IMR-90 (cell line): ENCODE measurements around the gene INTS15. TPM values are rescaled to one million over a fixed set of nuclear protein-coding genes. Genes with fewer than 3 reads are reported as not detected.

Experiments
- ATAC-seq: fragments of 200-7000 bp; cut with Tn5 transposase; 2 replicates; pipeline ENCODE4 v1.9.1; 2020; ENCODE audit warnings: low read depth, mild to moderate bottlenecking, moderate library complexity
- BruUV-seq: library from RNA; stranded (reverse); fragments of 400-500 nt; replicated peaks from 2 replicates; lab custom pipeline; 2021; lab: Mats Ljungman, UMichigan
- CTCF ChIA-PET: fragments of 300-600 bp; formaldehyde crosslinking; extraction: SDS; loops from one replicate; lab custom pipeline; 2021; ENCODE audit warnings: antibody characterized with exemption; lab: Yijun Ruan, JAX
- POLR2A ChIA-PET: fragments of 300-600 bp; sonication (Branson Sonifier 250); formaldehyde crosslinking; loops from one replicate; lab custom pipeline; 2022; ENCODE audit warnings: antibody characterized with exemption; ENCODE audit not compliant: unreplicated experiment; lab: Charles Lee
- DNase-seq: peaks from one replicate; pipeline ENCODE4 v3.0.0; 2013
- H2AFZ ChIP-seq: replicated peaks from 2 replicates; pipeline ENCODE3; 2013; ENCODE audit warnings: low read length, mild to moderate bottlenecking; ENCODE audit not compliant: poor library complexity
- H2AK5ac ChIP-seq: 2 replicates; pipeline ENCODE4 v1.6.1; 2013; ENCODE audit warnings: low read depth, low read length, inconsistent platforms
- H2AK9ac ChIP-seq: replicated peaks from 2 replicates; pipeline ENCODE3; 2013; ENCODE audit warnings: mild to moderate bottlenecking, low read depth, low read length, moderate library complexity; ENCODE audit not compliant: poor library complexity
- H2BK120ac ChIP-seq: 2 replicates; pipeline ENCODE4 v1.6.1; 2013; ENCODE audit warnings: low read depth, low read length, inconsistent platforms
- H2BK15ac ChIP-seq: 3 replicates; pipeline ENCODE4 v1.6.1; 2013; ENCODE audit warnings: low read depth, low read length, inconsistent platforms
- H2BK20ac ChIP-seq: 2 replicates; pipeline ENCODE4 v1.6.1; 2013; ENCODE audit warnings: low read depth, mild to moderate bottlenecking, inconsistent platforms, low read length, moderate library complexity
- H2BK5ac ChIP-seq: 2 replicates; pipeline ENCODE4 v1.6.1; 2013; ENCODE audit warnings: mild to moderate bottlenecking, low read depth, low read length, inconsistent platforms; ENCODE audit not compliant: poor library complexity, severe bottlenecking
- H3K14ac ChIP-seq: replicated peaks from 2 replicates; pipeline ENCODE4 v1.6.1; 2013; ENCODE audit warnings: low read depth, low read length, inconsistent platforms
- H3K18ac ChIP-seq: 2 replicates; pipeline ENCODE4 v1.6.1; 2013; ENCODE audit warnings: low read depth, low read length, control low read depth
- H3K23ac ChIP-seq: 2 replicates; pipeline ENCODE4 v1.6.1; 2013; ENCODE audit warnings: low read depth, low read length, inconsistent platforms
- H3K27ac ChIP-seq: 2 replicates; pipeline ENCODE4 v1.5.1; 2013; ENCODE audit warnings: mild to moderate bottlenecking, control low read depth, low read length; ENCODE audit not compliant: insufficient read depth
- H3K27me3 ChIP-seq: 2 replicates; pipeline ENCODE4 v1.6.1; 2013; ENCODE audit warnings: low read length; ENCODE audit not compliant: control insufficient read depth, insufficient read depth
- H3K36me3 ChIP-seq: 2 replicates; pipeline ENCODE4 v1.6.1; 2013; ENCODE audit warnings: low read length, mixed read lengths; ENCODE audit not compliant: control insufficient read depth, insufficient read depth
- H3K4ac ChIP-seq: 2 replicates; pipeline ENCODE4 v1.6.1; 2013; ENCODE audit warnings: low read depth, low read length, inconsistent platforms
- H3K4me1 ChIP-seq: 2 replicates; pipeline ENCODE4 v1.6.1; 2013; ENCODE audit warnings: low read length, mixed read lengths; ENCODE audit not compliant: control insufficient read depth, insufficient read depth
- H3K4me2 ChIP-seq: 2 replicates; pipeline ENCODE4 v1.6.1; 2013; ENCODE audit warnings: low read depth, mild to moderate bottlenecking, control low read depth, low read length, moderate library complexity
- H3K4me3 ChIP-seq: 2 replicates; pipeline ENCODE4 v1.5.1; 2013; ENCODE audit warnings: low read depth, mild to moderate bottlenecking, control low read depth, low read length, moderate library complexity; ENCODE audit not compliant: insufficient read depth
- H3K56ac ChIP-seq: 2 replicates; pipeline ENCODE4 v1.6.1; 2013; ENCODE audit warnings: low read length, inconsistent platforms; ENCODE audit not compliant: insufficient read depth; ENCODE audit errors: extremely low read depth
- H3K79me1 ChIP-seq, 2 experiments: 2 replicates each; pipeline ENCODE4 v1.6.1; 2013; ENCODE audit warnings: low read length in 2 of 2, inconsistent platforms in 1 of 2, low read depth in 1 of 2
- H3K9ac ChIP-seq: 2 replicates; pipeline ENCODE4 v1.6.1; 2013; ENCODE audit warnings: low read depth, low read length, control low read depth
- H3K9me1 ChIP-seq: 2 replicates; pipeline ENCODE4 v1.6.1; 2013; ENCODE audit warnings: low read length, inconsistent platforms; ENCODE audit not compliant: insufficient read depth
- H3K9me3 ChIP-seq: 2 replicates; pipeline ENCODE4 v1.6.1; 2013; ENCODE audit warnings: low read length; ENCODE audit not compliant: control insufficient read depth, insufficient read depth
- H4K20me1 ChIP-seq: 2 replicates; pipeline ENCODE4 v1.6.1; 2013; ENCODE audit warnings: low read length, inconsistent platforms; ENCODE audit not compliant: insufficient read depth
- H4K5ac ChIP-seq: 2 replicates; pipeline ENCODE4 v1.6.1; 2013; ENCODE audit warnings: mild to moderate bottlenecking, low read depth, low read length, control low read depth
- H4K8ac ChIP-seq, 2 experiments: 2 replicates each; pipeline ENCODE4 v1.6.1; 2013; ENCODE audit warnings: low read depth in 2 of 2, low read length in 2 of 2, control low read depth in 1 of 2, inconsistent platforms in 1 of 2
- H4K91ac ChIP-seq: 2 replicates; pipeline ENCODE4 v1.6.1; 2013; ENCODE audit warnings: low read depth, low read length, inconsistent platforms; ENCODE audit not compliant: insufficient read depth
- BHLHE40 ChIP-seq: fragments of 150-350 bp; IDR thresholded peaks from 2 replicates; pipeline ENCODE4 v1.6.1; 2016; ENCODE audit warnings: mild to moderate bottlenecking, low read depth, low read length
- CEBPB ChIP-seq: IDR thresholded peaks from 2 replicates; pipeline ENCODE4 v1.6.1; 2012; ENCODE audit warnings: low read depth, low read length, improper control_type of control experiment
- CHD1 ChIP-seq: IDR thresholded peaks from 2 replicates; pipeline ENCODE4 v1.6.1; 2012; ENCODE audit warnings: low read depth, low read length, improper control_type of control experiment
- CTCF ChIP-seq: conservative IDR thresholded peaks from 2 replicates; pipeline ENCODE4 v1.5.1; 2012; ENCODE audit warnings: mild to moderate bottlenecking, low read depth, low read length, improper control_type of control experiment
- ELK1 ChIP-seq: fragments of 150-350 bp; IDR thresholded peaks from 2 replicates; pipeline ENCODE4 v1.6.1; 2016; ENCODE audit warnings: low read depth, mild to moderate bottlenecking, low read length, moderate library complexity, borderline replicate concordance
- FOS ChIP-seq: fragments of 150-350 bp; IDR thresholded peaks from 2 replicates; pipeline ENCODE4 v1.6.1; 2016; ENCODE audit warnings: low read depth, low read length
- MAFK ChIP-seq: IDR thresholded peaks from 2 replicates; pipeline ENCODE4 v1.6.1; 2012; ENCODE audit warnings: low read depth, low read length, improper control_type of control experiment
- MAZ ChIP-seq: IDR thresholded peaks from 2 replicates; pipeline ENCODE4 v1.6.1; 2012; ENCODE audit warnings: low read depth, mild to moderate bottlenecking, low read length, improper control_type of control experiment, moderate library complexity, borderline replicate concordance
- MXI1 ChIP-seq: IDR thresholded peaks from 2 replicates; pipeline ENCODE4 v1.6.1; 2012; ENCODE audit warnings: low read depth, mild to moderate bottlenecking, low read length, moderate library complexity, borderline replicate concordance
- NFE2L2 ChIP-seq: fragments of 150-350 bp; IDR thresholded peaks from 2 replicates; pipeline ENCODE4 v1.6.1; 2016; ENCODE audit warnings: low read depth, mild to moderate bottlenecking, low read length
- POLR2A ChIP-seq: IDR thresholded peaks from 2 replicates; pipeline ENCODE4 v1.6.1; 2012; ENCODE audit warnings: mild to moderate bottlenecking, low read depth, low read length
- RAD21 ChIP-seq: IDR thresholded peaks from 2 replicates; pipeline ENCODE4 v1.6.1; 2012; ENCODE audit warnings: low read length, improper control_type of control experiment
- RCOR1 ChIP-seq: IDR thresholded peaks from 2 replicates; pipeline ENCODE4 v1.6.1; 2012; ENCODE audit warnings: mild to moderate bottlenecking, low read length, improper control_type of control experiment; ENCODE audit not compliant: insufficient replicate concordance
- USF2 ChIP-seq: fragments of 150-350 bp; IDR thresholded peaks from 2 replicates; pipeline ENCODE4 v1.6.1; 2017; ENCODE audit warnings: mild to moderate bottlenecking, antibody characterized with exemption, low read length, low read depth
- WGBS, 2 experiments: methylation state at CpG; one replicate each; pipeline versions ENCODE4 v1.1.5 to v1.1.7; 2013; ENCODE audit warnings: missing lambda C conversion rate in 2 of 2; ENCODE audit not compliant: insufficient read length in 1 of 2; ENCODE audit errors: extremely low coverage in 2 of 2; 5-methylcytosine and 5-hydroxymethylcytosine counted together
- dilution Hi-C: fragments of 300-500 bp; cut with HindIII; formaldehyde crosslinking; loops from one replicate; pipeline ENCODE4 v1.14.3; 2018; ENCODE audit warnings: low sequenced_read_pairs; ENCODE audit not compliant: unreplicated experiment
- in situ Hi-C: fragments of 300-500 bp; cut with MboI; formaldehyde crosslinking; loops from 3 replicates; pipeline ENCODE4 v1.14.3; 2019; ENCODE audit warnings: low sequenced_read_pairs, inconsistent platforms, mixed read lengths
- intact Hi-C: fragments of 100-400 bp; cut with micrococcal nuclease; formaldehyde crosslinking; loops from 2 replicates; pipeline ENCODE4 v1.10.0; 2022
- polyA plus RNA-seq, 3 experiments: library from polyadenylated mRNA; depleted of rRNA; stranded (reverse); fragments of >200 nt; gene quantifications; 2 replicates each; pipeline ENCODE4 v1.2.3, GENCODE V29; 2012; ENCODE audit warnings: low replicate concordance in 1 of 3
- total RNA-seq: library from RNA; depleted of rRNA; stranded (reverse); fragments of >200 nt; gene quantifications from 2 replicates; pipeline ENCODE4 v1.2.3, GENCODE V29; 2012

The INTS15 gene
- total and polyA plus RNA-seq, 2 of the 4 experiments (the other 2 are of a cell fraction): 7.0 to 20.8 TPM

- no TSS peak for BruUV-seq
- Histone ChIP-seq H3K4me2 (no peak overlapping the region), H3K4ac (no peak overlapping the region), H3K9me3 (no peaks in the 10 kb centered on the region), H3K4me3 (no peak overlapping the region), H4K20me1 (0 out of 2 replicates have a peak, but pooled peaks cover 7% of the 10 kb centered on the region), H2AFZ (no peak overlapping the region), H3K23ac (no peak overlapping the region), H4K91ac (no peak overlapping the region), H3K27me3 (no peaks in the 10 kb centered on the region), H3K18ac (no peak overlapping the region), H3K14ac (no peak overlapping the region), H3K4me1 (peaks cover 7% of the 10 kb centered on the region), H2BK5ac (no peak overlapping the region), H3K9ac (no peak overlapping the region), H2AK5ac (no peak overlapping the region), H2BK20ac (no peak overlapping the region), H2BK15ac (no peak overlapping the region), H3K27ac (no peak overlapping the region), H2BK120ac (no peak overlapping the region), H4K8ac (no peak overlapping the region), H3K56ac (no peak overlapping the region), H3K36me3 (peaks cover 50% of the 10 kb centered on the region), H3K79me1 (peaks cover 19 to 46% of the 10 kb centered on the region in 2 experiments), H2AK9ac (no peak overlapping the region), H4K5ac (no peak overlapping the region), H3K9me1 (peaks cover 10% of the 10 kb centered on the region; the same call in 1 of the 2 replicates)
- in situ Hi-C loops: no loop called here
- CTCF ChIA-PET: no interaction called here
- no peak for TF ChIP-seq RAD21
- no peak for TF ChIP-seq CHD1
- TF ChIP-seq MAFK: no peak
- TF ChIP-seq NFE2L2: no peak
- no peak for TF ChIP-seq RCOR1
- no peak for TF ChIP-seq CEBPB
- no peak for TF ChIP-seq POLR2A
- no peak for TF ChIP-seq MAZ
- TF ChIP-seq BHLHE40: no peak
- TF ChIP-seq MXI1: no peak
- no peak for TF ChIP-seq FOS
- TF ChIP-seq USF2: no peak
- no peak for TF ChIP-seq CTCF
- no peak for TF ChIP-seq ELK1
- POLR2A ChIA-PET: no interaction called here
- ATAC-seq (no peak), DNase-seq (peak; percentile 31)
- intact Hi-C loops: no loop called here
- WGBS, 2 experiments: 100% methylated on average over 1 of the region's 11 CpGs; no CpG with 5 or more reads in 1 of the 2 experiments
- dilution Hi-C loops: no loop called here
Measured at GRCh38 chr7:6640246-6640721, 50.5 kb downstream of the INTS15 start.
